GM10248 (cell line): Measurements from ENCODE around the gene OR51B6.
"Not testable (repeated sequence)": the region's sequence is repeated elsewhere in the genome, so short reads cannot be mapped to it uniquely, and the experiment has no call there.

ENCODE experiments used
- CTCF ChIA-PET: fragments of 300-600 bp; sonication (Branson Sonifier 250); formaldehyde crosslinking; extraction: SDS; loops from one replicate; lab custom pipeline; 2021; ENCODE audit warnings: antibody characterized with exemption; lab: Yijun Ruan, JAX
- POLR2A ChIA-PET: fragments of 350-650 bp; sonication (Branson Sonifier 250); formaldehyde crosslinking; extraction: SDS; loops from one replicate; lab custom pipeline; 2020; ENCODE audit warnings: antibody characterized with exemption; lab: Yijun Ruan, JAX
- DNase-seq: peaks from one replicate; pipeline ENCODE4 v3.0.0; 2012; ENCODE audit errors: extremely low spot score
- TF ChIP-seq, protein P1 (sequence below): IDR thresholded peaks from 2 replicates; pipeline ENCODE4 v1.5.1; 2012; ENCODE audit warnings: mild to moderate bottlenecking, low read depth; ENCODE audit errors: extremely low read depth, missing control alignments, control extremely low read depth

The OR51B6 gene

GRCh38 chr11:5317292-5317691 lies 34.0 kb upstream of the OR51B6 start:
- no peak for DNase-seq
- ChIA-PET POLR2A (no interaction called here), CTCF (no interaction called here)
- TF ChIP-seq, protein P1, sequence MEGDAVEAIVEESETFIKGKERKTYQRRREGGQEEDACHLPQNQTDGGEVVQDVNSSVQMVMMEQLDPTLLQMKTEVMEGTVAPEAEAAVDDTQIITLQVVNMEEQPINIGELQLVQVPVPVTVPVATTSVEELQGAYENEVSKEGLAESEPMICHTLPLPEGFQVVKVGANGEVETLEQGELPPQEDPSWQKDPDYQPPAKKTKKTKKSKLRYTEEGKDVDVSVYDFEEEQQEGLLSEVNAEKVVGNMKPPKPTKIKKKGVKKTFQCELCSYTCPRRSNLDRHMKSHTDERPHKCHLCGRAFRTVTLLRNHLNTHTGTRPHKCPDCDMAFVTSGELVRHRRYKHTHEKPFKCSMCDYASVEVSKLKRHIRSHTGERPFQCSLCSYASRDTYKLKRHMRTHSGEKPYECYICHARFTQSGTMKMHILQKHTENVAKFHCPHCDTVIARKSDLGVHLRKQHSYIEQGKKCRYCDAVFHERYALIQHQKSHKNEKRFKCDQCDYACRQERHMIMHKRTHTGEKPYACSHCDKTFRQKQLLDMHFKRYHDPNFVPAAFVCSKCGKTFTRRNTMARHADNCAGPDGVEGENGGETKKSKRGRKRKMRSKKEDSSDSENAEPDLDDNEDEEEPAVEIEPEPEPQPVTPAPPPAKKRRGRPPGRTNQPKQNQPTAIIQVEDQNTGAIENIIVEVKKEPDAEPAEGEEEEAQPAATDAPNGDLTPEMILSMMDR, result no peak

DNA sequence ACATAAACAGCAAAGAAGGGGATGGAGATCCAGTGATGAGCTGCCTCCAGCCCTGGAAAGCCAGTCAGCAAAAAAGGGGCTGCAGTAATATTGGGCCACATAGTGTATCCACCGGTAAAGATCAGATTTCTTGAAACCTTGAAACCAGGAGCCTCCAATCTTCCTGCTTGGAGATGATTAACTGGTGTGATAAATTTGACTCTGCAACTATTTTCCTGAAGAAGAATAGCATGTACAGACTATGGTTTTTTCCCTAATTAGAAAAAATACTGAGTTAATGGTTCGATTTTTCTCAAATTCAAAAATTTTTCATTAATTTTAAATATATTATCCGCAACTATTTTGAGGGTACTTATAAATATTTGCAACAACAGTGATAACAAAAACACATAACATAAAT lies 27.1 kb upstream of the OR51B6 start, which contains the start of gene OR51B2:
Gene OR51B2, minus strand, starts transcription at position 101 of the 400 bp plus-strand sequence. Its CDS starts 0 bp downstream, at position 101.
- DNase-seq, result no peak
- ChIA-PET CTCF (no interaction called here), POLR2A (no interaction called here)
- TF ChIP-seq, protein P1, result no peak

GRCh38 chr11:5335170-5335569 lies 16.1 kb upstream of the OR51B6 start:
- TF ChIP-seq, protein P1, result no peak
- CTCF ChIA-PET, result no interaction called here
- DNase-seq, result no peak
- POLR2A ChIA-PET, result no interaction called here

GRCh38 chr11:5336331-5336730 lies 15.0 kb upstream of the OR51B6 start:
- TF ChIP-seq, protein P1, result no peak
- no peak for DNase-seq
- ChIA-PET CTCF (no interaction called here), POLR2A (no interaction called here)

DNA sequence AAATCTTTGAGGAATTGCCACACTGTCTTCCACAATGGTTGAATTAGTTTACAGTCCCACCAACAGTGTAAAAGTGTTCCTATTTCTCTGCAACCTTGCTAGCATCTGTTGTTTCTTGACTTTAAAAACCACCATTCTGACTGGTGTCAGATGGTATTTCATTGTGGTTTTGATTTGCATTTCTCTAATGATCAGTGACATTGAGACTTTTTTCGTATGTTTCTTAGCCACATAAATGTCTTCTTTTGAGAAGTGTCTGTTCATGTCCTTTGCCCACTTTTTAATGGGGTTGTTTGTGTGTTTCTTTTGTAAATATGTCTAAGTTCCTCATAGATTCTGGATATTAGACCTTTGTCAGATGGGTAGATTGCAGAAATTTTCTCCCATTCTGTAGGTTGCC lies 14.1 kb upstream of the OR51B6 start:
- CTCF ChIA-PET, POLR2A ChIA-PET, DNase-seq: not testable (repeated sequence)

DNA sequence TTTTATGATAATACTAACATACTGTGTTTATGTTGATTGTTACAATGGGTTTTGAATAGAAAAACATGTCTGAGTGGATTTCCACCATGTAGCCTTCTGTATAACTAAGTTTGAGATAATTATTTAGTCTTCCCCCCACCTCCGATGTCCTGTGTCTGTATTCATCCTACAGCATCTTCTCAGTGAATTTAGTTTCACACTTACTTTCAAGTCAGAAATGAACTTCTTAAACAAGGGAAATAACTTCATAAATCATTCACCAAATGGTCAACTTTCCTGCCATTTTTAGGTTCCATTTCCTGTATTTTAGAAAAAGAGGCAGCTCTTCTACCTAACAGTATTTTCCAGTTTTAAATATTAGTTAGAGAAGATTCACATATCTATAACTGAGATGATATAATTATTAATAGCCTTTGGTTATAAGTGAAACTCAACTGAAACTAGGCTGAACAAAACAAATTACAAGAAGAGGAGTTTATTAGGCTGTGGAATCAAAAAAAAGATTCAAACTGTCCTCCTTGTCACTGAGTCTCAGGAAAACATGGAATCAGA lies 11.5 kb upstream of the OR51B6 start:
- TF ChIP-seq, protein P1, result no peak
- no peak for DNase-seq
- ChIA-PET CTCF (no interaction called here), POLR2A (no interaction called here)

DNA sequence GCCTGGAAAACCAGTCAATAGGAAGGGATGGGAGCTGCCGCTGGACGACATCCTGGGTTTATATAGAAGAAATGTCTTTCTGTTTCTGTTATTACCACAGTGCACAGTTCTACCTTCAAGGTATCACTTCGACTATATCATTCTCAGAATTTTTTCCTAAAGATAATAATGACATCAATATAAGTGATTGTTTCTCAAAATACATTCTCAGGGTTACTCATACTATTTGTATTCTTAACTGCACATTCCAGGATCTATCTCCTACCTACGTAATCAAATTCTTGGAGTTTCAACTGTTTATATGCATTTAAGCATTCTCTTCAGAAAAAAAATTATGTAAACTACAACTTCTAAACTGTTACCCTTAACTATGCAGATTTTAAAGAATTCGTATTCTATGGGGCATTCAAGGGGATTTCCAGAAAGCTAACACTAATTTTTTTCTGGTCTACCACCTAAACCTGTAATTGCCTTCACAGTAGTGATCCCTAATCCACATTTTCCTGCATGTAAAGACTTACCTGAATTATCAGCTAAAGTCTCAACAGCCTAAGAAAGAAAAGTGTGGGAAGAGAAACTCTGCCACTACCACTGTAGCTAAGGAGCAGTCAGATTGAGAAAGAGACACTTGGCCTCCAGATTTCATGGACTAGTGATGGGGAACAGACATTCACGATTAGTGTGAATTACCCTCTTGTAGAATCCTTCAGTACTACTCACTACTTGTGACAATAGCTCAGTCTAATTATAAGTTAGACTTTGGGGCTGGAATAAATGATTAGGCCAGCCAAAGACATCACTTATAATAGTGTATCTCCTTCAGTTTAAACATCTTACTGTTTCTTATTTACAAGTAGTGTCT lies 7.6 kb upstream of the OR51B6 start, which contains the start of gene OR51B5:
Gene OR51B5, minus strand, starts transcription at position 51 of the 862 bp plus-strand sequence. Its CDS starts 0 bp downstream, at position 51.
- CTCF ChIA-PET, result interaction anchor here (1.9 kb wide), 1 partner anchor 8 kb away, joined by 5 read pairs; the partner anchor contains the start of gene OR51B6
- POLR2A ChIA-PET, result no interaction called here
- no peak for DNase-seq
- TF ChIP-seq, protein P1, result no peak
